Measurements from ENCODE around the gene P2RY11. TPM values are rescaled to one million over a fixed set of nuclear protein-coding genes. Genes with fewer than 3 reads are reported as not detected.

The P2RY11 gene
- total RNA-seq, 1 experiment from 2014 or later: 18.4 TPM

DNA sequence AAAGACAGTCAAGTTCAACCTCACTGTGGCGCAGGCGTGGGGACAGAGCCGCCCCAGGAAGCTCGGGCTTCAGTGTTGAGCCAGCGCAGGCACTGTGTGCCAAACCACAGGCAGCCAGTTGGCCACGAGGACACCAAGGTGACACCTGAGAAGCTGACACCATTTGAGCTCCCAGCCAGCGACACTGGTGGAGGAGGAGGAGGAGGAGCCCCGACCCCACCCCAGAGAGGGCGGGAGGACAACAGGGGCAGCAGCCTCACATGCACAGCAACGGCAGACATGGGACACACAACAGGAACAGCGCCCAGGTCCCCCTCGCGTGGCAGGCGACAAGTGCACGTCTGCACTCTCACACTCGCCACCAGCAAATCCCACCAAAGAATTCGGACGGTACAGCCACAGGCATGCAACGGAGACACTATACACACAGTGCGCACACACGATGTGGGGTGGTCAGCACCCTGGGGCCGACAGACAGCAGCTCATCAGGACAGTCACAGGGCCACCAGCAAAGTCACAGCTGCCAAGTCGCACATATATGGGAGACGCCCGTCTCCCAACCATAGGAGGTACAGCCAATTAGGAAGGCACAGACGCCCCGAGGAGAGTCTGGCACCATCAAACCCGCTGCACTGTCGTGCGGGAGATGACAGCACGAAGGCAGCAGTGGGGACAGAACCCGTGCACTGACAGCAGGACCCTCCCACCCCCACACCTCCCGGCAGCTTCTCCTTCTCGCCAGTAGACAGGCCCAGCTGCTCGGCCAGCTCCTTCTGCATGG lies 4.8 kb downstream of the P2RY11 start:
- no TSS peak for BruUV-seq (replicated peaks)
- CTCF ChIA-PET: interaction anchor here (0.6 kb wide), 1 partner anchor 79 kb away, joined by 3 read pairs; the partner anchor contains the start of gene DNMT1
- Mint-ChIP-seq H3K27ac (ENCODE audit: unreplicated experiment) (peak overlapping the region; percentile 32), H3K4me3 (ENCODE audit: unreplicated experiment) (peak overlapping the region; percentile 27), H3K27me3 (ENCODE audit: insufficient read depth, unreplicated experiment) (no peaks in the 10 kb centered on the region), H3K36me3 (ENCODE audit: insufficient read depth, unreplicated experiment) (peaks cover 77% of the 10 kb centered on the region), H3K4me1 (ENCODE audit: low read depth, unreplicated experiment) (no peaks in the 10 kb centered on the region), H3K9me3 (ENCODE audit: unreplicated experiment) (no peaks in the 10 kb centered on the region)
- Histone ChIP-seq H3K4me3 (ENCODE audit: low read depth, low read length) (no peak overlapping the region), H3K36me3 (ENCODE audit: control insufficient read depth, insufficient read depth, low read length) (no peaks in the 10 kb centered on the region; the same call in 1 of the 2 replicates), H3K9me3 (no peaks in the 10 kb centered on the region), H3K4me1 (no peaks in the 10 kb centered on the region), H3K27me3 (replicated peaks; ENCODE audit: control insufficient read depth, insufficient read depth, low read length) (no peaks in the 10 kb centered on the region)
- intact Hi-C loops (cut with micrococcal nuclease; ENCODE audit: unreplicated experiment): loop anchor here (10.0 kb wide), 1 partner anchor 181 kb away; the partner anchor contains the start of gene OLFM2
- TF ChIP-seq, protein P1, sequence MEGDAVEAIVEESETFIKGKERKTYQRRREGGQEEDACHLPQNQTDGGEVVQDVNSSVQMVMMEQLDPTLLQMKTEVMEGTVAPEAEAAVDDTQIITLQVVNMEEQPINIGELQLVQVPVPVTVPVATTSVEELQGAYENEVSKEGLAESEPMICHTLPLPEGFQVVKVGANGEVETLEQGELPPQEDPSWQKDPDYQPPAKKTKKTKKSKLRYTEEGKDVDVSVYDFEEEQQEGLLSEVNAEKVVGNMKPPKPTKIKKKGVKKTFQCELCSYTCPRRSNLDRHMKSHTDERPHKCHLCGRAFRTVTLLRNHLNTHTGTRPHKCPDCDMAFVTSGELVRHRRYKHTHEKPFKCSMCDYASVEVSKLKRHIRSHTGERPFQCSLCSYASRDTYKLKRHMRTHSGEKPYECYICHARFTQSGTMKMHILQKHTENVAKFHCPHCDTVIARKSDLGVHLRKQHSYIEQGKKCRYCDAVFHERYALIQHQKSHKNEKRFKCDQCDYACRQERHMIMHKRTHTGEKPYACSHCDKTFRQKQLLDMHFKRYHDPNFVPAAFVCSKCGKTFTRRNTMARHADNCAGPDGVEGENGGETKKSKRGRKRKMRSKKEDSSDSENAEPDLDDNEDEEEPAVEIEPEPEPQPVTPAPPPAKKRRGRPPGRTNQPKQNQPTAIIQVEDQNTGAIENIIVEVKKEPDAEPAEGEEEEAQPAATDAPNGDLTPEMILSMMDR (IDR thresholded peaks at IDR 0.05; ENCODE audit: insufficient read depth in 1 of 2, low read depth in 1 of 2, low read length in 1 of 2, severe bottlenecking in 1 of 2, unreplicated experiment in 1 of 2): no peak
- DNase-seq: no peak
- POLR2A ChIA-PET: interaction anchor here (1.2 kb wide), 1 partner anchor 20 kb away, joined by 7 read pairs; no protein-coding TSS in a partner anchor

DNA sequence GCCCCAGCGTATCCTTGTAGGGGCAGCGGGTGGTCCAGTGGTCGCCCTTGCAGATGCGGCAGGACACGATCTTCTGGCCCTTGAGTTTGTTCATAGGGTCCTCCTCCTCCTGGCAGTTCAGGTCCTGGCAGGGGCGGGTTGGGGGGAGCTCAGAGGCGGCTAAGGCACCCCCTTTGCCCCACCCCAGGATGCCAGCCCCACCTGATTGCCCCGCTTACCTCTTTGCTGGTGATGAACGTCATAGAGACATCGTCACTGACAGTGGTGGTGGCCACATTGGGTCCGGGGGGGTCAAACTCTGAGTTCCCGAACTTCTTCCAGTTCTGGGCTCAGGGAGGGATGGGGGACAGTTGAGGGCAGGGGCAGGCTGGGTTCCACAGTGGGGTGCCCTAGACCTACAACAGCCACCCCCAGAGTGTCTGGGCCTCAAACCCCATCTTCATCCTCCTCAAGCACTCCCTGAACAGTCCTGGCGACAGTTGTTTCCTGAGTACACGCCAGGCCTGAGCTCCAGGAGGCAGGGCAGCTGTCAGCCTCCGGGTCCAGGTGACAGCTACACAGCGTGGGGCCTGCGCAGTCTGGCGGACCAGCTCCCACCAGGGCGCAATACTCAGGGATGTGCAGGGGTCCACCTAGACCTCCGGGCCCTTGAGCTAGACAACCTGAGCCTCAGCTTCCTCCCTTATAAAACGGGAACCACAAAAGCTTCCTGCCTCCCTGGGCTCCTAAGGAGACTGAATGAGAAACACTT lies 5.5 kb downstream of the P2RY11 start:
- H3K36me3 ChIP-seq (ENCODE audit: control insufficient read depth, insufficient read depth, low read length): no peaks in the 10 kb centered on the region; the same call in 1 of the 2 replicates
- Mint-ChIP-seq H3K27ac (ENCODE audit: unreplicated experiment) (no peak overlapping the region), H3K4me3 (ENCODE audit: unreplicated experiment) (peak overlapping the region; percentile 19), H3K4me1 (ENCODE audit: low read depth, unreplicated experiment) (no peaks in the 10 kb centered on the region), H3K9me3 (ENCODE audit: unreplicated experiment) (no peaks in the 10 kb centered on the region), H3K36me3 (ENCODE audit: insufficient read depth, unreplicated experiment) (peaks cover 70% of the 10 kb centered on the region), H3K27me3 (ENCODE audit: insufficient read depth, unreplicated experiment) (no peaks in the 10 kb centered on the region)
- DNase-seq: no peak
- ChIA-PET CTCF (interaction anchor here (0.6 kb wide), 1 partner anchor 78 kb away, joined by 3 read pairs; the partner anchor contains the start of gene DNMT1), POLR2A (interaction anchor here (0.6 to 1.2 kb wide), 2 partner anchors 20 to 286 kb away, joined by 3 to 7 read pairs; no protein-coding TSS in a partner anchor)
- no TSS peak for BruUV-seq (replicated peaks)
- H3K27me3 ChIP-seq (replicated peaks; ENCODE audit: control insufficient read depth, insufficient read depth, low read length): no peaks in the 10 kb centered on the region
- H3K4me1 ChIP-seq: no peaks in the 10 kb centered on the region
- no peak overlapping the region for H3K4me3 ChIP-seq (ENCODE audit: low read depth, low read length)
- TF ChIP-seq, protein P1 (IDR thresholded peaks at IDR 0.05; ENCODE audit: insufficient read depth in 1 of 2, low read depth in 1 of 2, low read length in 1 of 2, severe bottlenecking in 1 of 2, unreplicated experiment in 1 of 2): no peak
- no peaks in the 10 kb centered on the region for H3K9me3 ChIP-seq
- intact Hi-C loops (cut with micrococcal nuclease; ENCODE audit: unreplicated experiment): loop anchor here (10.0 kb wide), 1 partner anchor 182 kb away; the partner anchor contains the start of gene OLFM2

DNA sequence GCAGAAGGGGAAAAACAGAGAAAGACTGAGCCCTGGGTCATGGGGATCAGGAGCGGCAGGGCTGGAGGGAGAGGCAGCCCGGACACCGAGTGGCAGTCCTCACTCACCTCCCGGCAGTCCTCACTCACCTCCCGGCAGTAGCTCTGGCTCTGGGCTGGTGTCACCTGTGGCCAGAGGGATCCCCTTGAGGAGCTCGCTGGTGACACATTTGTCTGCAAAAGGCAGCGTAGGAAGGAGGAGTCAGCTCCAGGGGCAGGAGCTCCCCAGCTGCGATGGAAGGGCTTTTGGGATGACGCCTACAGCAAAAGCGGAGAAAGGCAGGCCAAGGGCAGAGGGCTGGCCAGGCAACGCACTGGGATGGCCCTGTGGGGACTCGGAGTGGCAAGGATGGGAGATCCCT lies 7.5 kb downstream of the P2RY11 start:
- CTCF ChIA-PET: no interaction called here
- peak overlapping the region; percentile 97 for H3K4me3 ChIP-seq (ENCODE audit: low read depth, low read length)
- TF ChIP-seq, protein P1 (IDR thresholded peaks at IDR 0.05; ENCODE audit: insufficient read depth in 1 of 2, low read depth in 1 of 2, low read length in 1 of 2, severe bottlenecking in 1 of 2, unreplicated experiment in 1 of 2): no peak
- POLR2A ChIA-PET: no interaction called here
- peaks cover 51% of the 10 kb centered on the region for H3K36me3 Mint-ChIP-seq (ENCODE audit: insufficient read depth, unreplicated experiment)
- intact Hi-C loops (cut with micrococcal nuclease; ENCODE audit: unreplicated experiment): loop anchor here (10.0 kb wide), 1 partner anchor 184 kb away; the partner anchor contains the start of gene OLFM2
- H3K9me3 Mint-ChIP-seq (ENCODE audit: unreplicated experiment): no peaks in the 10 kb centered on the region
- H3K27me3 ChIP-seq (replicated peaks; ENCODE audit: control insufficient read depth, insufficient read depth, low read length): no peaks in the 10 kb centered on the region
- H3K9me3 ChIP-seq: no peaks in the 10 kb centered on the region
- peak overlapping the region; percentile 89 for H3K27ac Mint-ChIP-seq (ENCODE audit: unreplicated experiment)
- no peaks in the 10 kb centered on the region for H3K4me1 Mint-ChIP-seq (ENCODE audit: low read depth, unreplicated experiment)
- no peak for DNase-seq
- BruUV-seq (replicated peaks): no TSS peak
- no peaks in the 10 kb centered on the region for H3K27me3 Mint-ChIP-seq (ENCODE audit: insufficient read depth, unreplicated experiment)
- H3K36me3 ChIP-seq (ENCODE audit: control insufficient read depth, insufficient read depth, low read length): no peaks in the 10 kb centered on the region; the same call in 1 of the 2 replicates
- H3K4me3 Mint-ChIP-seq (ENCODE audit: unreplicated experiment): peak overlapping the region; percentile 93
- no peaks in the 10 kb centered on the region for H3K4me1 ChIP-seq

All from Caco-2 (cell line).